OCI-LY7 (cell line): ENCODE results near the gene C16orf78. TPM values are rescaled to one million over a fixed set of nuclear protein-coding genes. Genes with fewer than 3 reads are reported as not detected.

Source experiments
- BruUV-seq: library from RNA; stranded (reverse); fragments of 400-500 nt; replicated peaks from 2 replicates; lab custom pipeline; 2021; lab: Mats Ljungman, UMichigan
- CTCF ChIA-PET: fragments of 300-600 bp; sonication (Branson Sonifier 250); formaldehyde crosslinking; loops from one replicate; lab custom pipeline; 2022; ENCODE audit warnings: antibody characterized with exemption; ENCODE audit not compliant: unreplicated experiment; lab: Charles Lee
- POLR2A ChIA-PET: fragments of 300-600 bp; sonication (Branson Sonifier 250); formaldehyde crosslinking; loops from one replicate; lab custom pipeline; 2022; ENCODE audit warnings: antibody characterized with exemption; lab: Charles Lee
- DNase-seq: peaks from one replicate; pipeline ENCODE4 v3.0.0-alpha.2; 2015; ENCODE audit warnings: low spot score
- H2AFZ ChIP-seq: fragments of 200-600 bp; sonication (generic), shearing (Covaris generic); 2 replicates; pipeline ENCODE4 v1.6.1; 2014; ENCODE audit warnings: mild to moderate bottlenecking, antibody characterized with exemption, low read length, moderate library complexity
- H3K27ac ChIP-seq: fragments of 200-600 bp; sonication (generic); 2 replicates; pipeline ENCODE4 v1.5.1; 2014; ENCODE audit warnings: mixed run types, low read depth, mild to moderate bottlenecking, moderate library complexity, low read length, inconsistent platforms; ENCODE audit not compliant: poor library complexity, severe bottlenecking
- H3K36me3 ChIP-seq: fragments of 200-600 bp; sonication (generic); 2 replicates; pipeline ENCODE4 v1.6.1; 2014; ENCODE audit warnings: mild to moderate bottlenecking, antibody characterized with exemption, low read length, moderate library complexity, mixed read lengths; ENCODE audit not compliant: insufficient read depth
- H3K4me1 ChIP-seq: fragments of 200-600 bp; sonication (generic); 2 replicates; pipeline ENCODE4 v1.5.1; 2014; ENCODE audit warnings: mild to moderate bottlenecking, low read length; ENCODE audit not compliant: insufficient read depth, poor library complexity, severe bottlenecking
- H3K4me2 ChIP-seq: fragments of 200-600 bp; sonication (generic); 2 replicates; pipeline ENCODE4 v1.6.1; 2014; ENCODE audit warnings: mild to moderate bottlenecking, low read length
- H3K4me3 ChIP-seq: fragments of 200-600 bp; sonication (generic); 2 replicates; pipeline ENCODE4 v1.5.1; 2014; ENCODE audit warnings: mild to moderate bottlenecking, low read depth, low read length; ENCODE audit not compliant: poor library complexity, severe bottlenecking
- H3K79me2 ChIP-seq: fragments of 200-600 bp; sonication (generic); 2 replicates; pipeline ENCODE4 v1.6.1; 2016; ENCODE audit warnings: low read depth, mild to moderate bottlenecking, low read length, moderate library complexity, mixed read lengths; ENCODE audit not compliant: insufficient read depth
- H3K9me2 ChIP-seq: fragments of 200-600 bp; sonication (generic); 2 replicates; pipeline ENCODE4 v1.6.1; 2016; ENCODE audit warnings: mild to moderate bottlenecking, low read length, mixed read lengths; ENCODE audit not compliant: insufficient read depth
- H3K9me3 ChIP-seq: fragments of 200-600 bp; sonication (generic); 2 replicates; pipeline ENCODE4 v1.6.1; 2014; ENCODE audit warnings: mild to moderate bottlenecking, mixed run types, low read length, mixed read lengths
- H4K20me1 ChIP-seq: fragments of 200-600 bp; sonication (generic); 2 replicates; pipeline ENCODE4 v1.6.1; 2014; ENCODE audit warnings: mild to moderate bottlenecking, antibody characterized with exemption, low read length, moderate library complexity, mixed read lengths; ENCODE audit not compliant: insufficient read depth
- CTCF ChIP-seq: fragments of 200-600 bp; sonication (generic); conservative IDR thresholded peaks from 2 replicates; pipeline ENCODE4 v1.5.1; 2014; ENCODE audit warnings: mild to moderate bottlenecking, antibody characterized with exemption, low read length, moderate library complexity, mixed read lengths
- EZH2phosphoT487 ChIP-seq: fragments of 200-600 bp; sonication (generic); IDR thresholded peaks from 2 replicates; pipeline ENCODE4 v1.6.1; 2018; ENCODE audit warnings: low read depth, borderline replicate concordance, mild to moderate bottlenecking, mixed run types, antibody characterized with exemption, low read length, moderate library complexity, mixed read lengths
- intact Hi-C: fragments of 100-400 bp; cut with micrococcal nuclease; formaldehyde crosslinking; loops from one replicate; pipeline ENCODE4 v1.10.0; 2022; ENCODE audit not compliant: unreplicated experiment
- total RNA-seq, 2 experiments: library from RNA; depleted of rRNA in 1 of 2; stranded (reverse); fragments of >200 nt in 1 of 2; shearing (Covaris generic) in 1 of 2; gene quantifications; 2 replicates each; pipeline ENCODE4 v1.2.3, GENCODE V29; 2014 to 2022

Gene C16orf78
- total RNA-seq, 2 experiments from 2014 or later: not detected

GRCh38 chr16:49328325-49328724 is 45.3 kb upstream of the C16orf78 start:
- Histone ChIP-seq H3K79me2 (no peaks in the 10 kb centered on the region), H3K4me1 (no peaks in the 10 kb centered on the region), H3K9me3 (no peaks in the 10 kb centered on the region), H3K9me2 (no peaks in the 10 kb centered on the region), H3K4me2 (no peak overlapping the region), H3K4me3 (no peak overlapping the region), H3K27ac (no peak overlapping the region), H2AFZ (no peak overlapping the region), H3K36me3 (no peaks in the 10 kb centered on the region), H4K20me1 (no peaks in the 10 kb centered on the region)
- TF ChIP-seq CTCF: no peak
- no peak for TF ChIP-seq EZH2phosphoT487
- CTCF ChIA-PET: no interaction called here
- POLR2A ChIA-PET: no interaction called here
- intact Hi-C loops: no loop called here
- no peak for DNase-seq
- BruUV-seq: no TSS peak

GRCh38 chr16:49330562-49331201 is 42.9 kb upstream of the C16orf78 start:
- ChIA-PET CTCF (interaction anchor here (0.5 kb wide), 1 partner anchor 8 kb away, joined by 3 read pairs; no protein-coding TSS in a partner anchor), POLR2A (interaction anchor here (1.0 to 1.1 kb wide), 2 partner anchors 8 to 10 kb away, joined by 3 read pairs; no protein-coding TSS in a partner anchor)
- no peaks in the 10 kb centered on the region for H3K9me2 ChIP-seq
- DNase-seq: peak; percentile 18
- no peak overlapping the region for H3K4me2 ChIP-seq
- no TSS peak for BruUV-seq
- H2AFZ ChIP-seq: no peak overlapping the region
- no peaks in the 10 kb centered on the region for H3K9me3 ChIP-seq
- no peak for TF ChIP-seq EZH2phosphoT487
- TF ChIP-seq CTCF: no peak
- H3K4me3 ChIP-seq: no peak overlapping the region
- H3K27ac ChIP-seq: no peak overlapping the region
- intact Hi-C loops: no loop called here
- no peaks in the 10 kb centered on the region for H4K20me1 ChIP-seq
- H3K36me3 ChIP-seq: no peaks in the 10 kb centered on the region
- H3K79me2 ChIP-seq: no peaks in the 10 kb centered on the region
- H3K4me1 ChIP-seq: no peaks in the 10 kb centered on the region

GRCh38 chr16:49332589-49333258 is 40.9 kb upstream of the C16orf78 start:
- Histone ChIP-seq H3K9me2 (no peaks in the 10 kb centered on the region), H3K27ac (no peak overlapping the region), H3K4me2 (no peak overlapping the region), H2AFZ (no peak overlapping the region), H3K4me3 (no peak overlapping the region), H3K4me1 (peaks cover 11% of the 10 kb centered on the region), H3K36me3 (no peaks in the 10 kb centered on the region), H3K79me2 (no peaks in the 10 kb centered on the region), H3K9me3 (no peaks in the 10 kb centered on the region), H4K20me1 (no peaks in the 10 kb centered on the region)
- intact Hi-C loops: no loop called here
- DNase-seq: no peak
- POLR2A ChIA-PET: interaction anchor here (0.6 kb wide), 1 partner anchor 18 kb away, joined by 3 read pairs; no protein-coding TSS in a partner anchor
- TF ChIP-seq CTCF (no peak), EZH2phosphoT487 (no peak)
- no TSS peak for BruUV-seq
- CTCF ChIA-PET: no interaction called here
